Calu3 (cell line): ENCODE measurements around the gene MICOS13. TPM values are rescaled to one million over a fixed set of nuclear protein-coding genes. Genes with fewer than 3 reads are reported as not detected.

Experiments used
- BruUV-seq: library from RNA; stranded (reverse); fragments of 400-500 nt; replicated peaks from 2 replicates; lab custom pipeline; 2021; lab: Mats Ljungman, UMichigan
- CTCF ChIA-PET: fragments of 300-600 bp; sonication (Branson Sonifier 250); formaldehyde crosslinking; loops from one replicate; lab custom pipeline; 2022; ENCODE audit warnings: antibody characterized with exemption; lab: Charles Lee
- DNase-seq: peaks from one replicate; pipeline ENCODE4 v3.0.0; 2022
- H3K27ac Mint-ChIP-seq: one replicate; pipeline ENCODE4 v1.8.0; 2022; ENCODE audit warnings: mixed read lengths; ENCODE audit not compliant: unreplicated experiment
- H3K27me3 Mint-ChIP-seq: one replicate; pipeline ENCODE4 v1.8.0; 2022; ENCODE audit warnings: mixed read lengths; ENCODE audit not compliant: unreplicated experiment
- H3K36me3 Mint-ChIP-seq: one replicate; pipeline ENCODE4 v1.8.0; 2022; ENCODE audit warnings: mild to moderate bottlenecking, moderate library complexity, mixed read lengths; ENCODE audit not compliant: insufficient read depth, unreplicated experiment
- H3K4me1 Mint-ChIP-seq: one replicate; pipeline ENCODE4 v1.8.0; 2022; ENCODE audit warnings: mild to moderate bottlenecking, low read depth, mixed read lengths; ENCODE audit not compliant: unreplicated experiment
- H3K4me3 Mint-ChIP-seq: one replicate; pipeline ENCODE4 v1.8.0; 2022; ENCODE audit warnings: mild to moderate bottlenecking, low read depth, moderate library complexity, mixed read lengths; ENCODE audit not compliant: unreplicated experiment
- H3K9me3 Mint-ChIP-seq: one replicate; pipeline ENCODE4 v1.8.0; 2022; ENCODE audit warnings: low read depth, mixed read lengths; ENCODE audit not compliant: unreplicated experiment
- intact Hi-C: fragments of 100-400 bp; cut with micrococcal nuclease; formaldehyde crosslinking; loops from one replicate; pipeline ENCODE4 v1.10.0; 2022; ENCODE audit not compliant: unreplicated experiment
- total RNA-seq: library from RNA; stranded (reverse); gene quantifications from 2 replicates; pipeline ENCODE4 v1.2.3, GENCODE V29; 2022
- TF ChIP-seq, protein P1 (sequence below): fragments of 200-600 bp; IDR thresholded peaks from one replicate; pipeline ENCODE4 v1.8.0; 2022; ENCODE audit warnings: antibody characterized with exemption; ENCODE audit not compliant: unreplicated experiment

MICOS13 gene
- total RNA-seq, 1 experiment from 2014 or later, result 37.9 TPM

DNA sequence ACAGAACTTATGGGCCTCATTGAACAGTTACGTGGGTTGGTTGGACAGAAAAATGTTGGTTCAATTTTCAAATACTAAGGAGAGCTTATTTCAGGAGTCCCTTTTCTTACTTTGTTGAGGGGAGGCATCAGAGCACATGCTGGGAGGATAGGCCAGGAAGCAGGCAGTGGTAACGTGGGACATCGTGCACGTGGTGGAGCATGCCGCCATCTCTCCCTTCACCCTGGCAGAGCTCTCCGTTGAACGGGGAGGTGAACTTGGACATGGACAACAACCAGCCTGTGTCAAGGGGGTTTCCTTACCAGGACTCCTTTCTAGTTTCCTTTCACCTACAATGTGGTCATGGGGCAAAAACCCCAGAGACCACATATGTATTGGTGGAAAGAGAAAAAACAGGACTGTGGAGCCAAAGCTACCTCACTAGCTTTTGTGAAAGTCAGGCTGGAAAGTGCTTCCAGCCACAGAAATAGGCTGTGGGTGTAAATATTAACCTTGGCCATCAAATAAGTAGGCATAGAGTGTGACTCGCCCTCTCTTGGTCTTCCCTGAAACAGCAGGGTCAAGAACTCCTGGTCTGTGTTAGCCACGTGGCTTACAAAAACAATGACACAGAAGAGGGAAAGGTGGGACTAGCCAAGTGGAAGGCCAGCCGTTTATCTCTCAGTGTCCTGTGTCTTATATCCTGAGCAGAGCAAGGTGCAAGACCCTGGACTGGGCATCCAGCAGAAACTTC, 14.4 kb downstream of the MICOS13 start:
- Mint-ChIP-seq H3K27ac (no peak overlapping the region), H3K36me3 (peaks cover 37% of the 10 kb centered on the region), H3K4me1 (no peaks in the 10 kb centered on the region), H3K4me3 (no peak overlapping the region), H3K27me3 (no peaks in the 10 kb centered on the region), H3K9me3 (no peaks in the 10 kb centered on the region)
- CTCF ChIA-PET, result no interaction called here
- TF ChIP-seq, protein P1, sequence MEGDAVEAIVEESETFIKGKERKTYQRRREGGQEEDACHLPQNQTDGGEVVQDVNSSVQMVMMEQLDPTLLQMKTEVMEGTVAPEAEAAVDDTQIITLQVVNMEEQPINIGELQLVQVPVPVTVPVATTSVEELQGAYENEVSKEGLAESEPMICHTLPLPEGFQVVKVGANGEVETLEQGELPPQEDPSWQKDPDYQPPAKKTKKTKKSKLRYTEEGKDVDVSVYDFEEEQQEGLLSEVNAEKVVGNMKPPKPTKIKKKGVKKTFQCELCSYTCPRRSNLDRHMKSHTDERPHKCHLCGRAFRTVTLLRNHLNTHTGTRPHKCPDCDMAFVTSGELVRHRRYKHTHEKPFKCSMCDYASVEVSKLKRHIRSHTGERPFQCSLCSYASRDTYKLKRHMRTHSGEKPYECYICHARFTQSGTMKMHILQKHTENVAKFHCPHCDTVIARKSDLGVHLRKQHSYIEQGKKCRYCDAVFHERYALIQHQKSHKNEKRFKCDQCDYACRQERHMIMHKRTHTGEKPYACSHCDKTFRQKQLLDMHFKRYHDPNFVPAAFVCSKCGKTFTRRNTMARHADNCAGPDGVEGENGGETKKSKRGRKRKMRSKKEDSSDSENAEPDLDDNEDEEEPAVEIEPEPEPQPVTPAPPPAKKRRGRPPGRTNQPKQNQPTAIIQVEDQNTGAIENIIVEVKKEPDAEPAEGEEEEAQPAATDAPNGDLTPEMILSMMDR, result no peak
- no peak for DNase-seq
- BruUV-seq, result no TSS peak
- intact Hi-C loops, result no loop called here

DNA sequence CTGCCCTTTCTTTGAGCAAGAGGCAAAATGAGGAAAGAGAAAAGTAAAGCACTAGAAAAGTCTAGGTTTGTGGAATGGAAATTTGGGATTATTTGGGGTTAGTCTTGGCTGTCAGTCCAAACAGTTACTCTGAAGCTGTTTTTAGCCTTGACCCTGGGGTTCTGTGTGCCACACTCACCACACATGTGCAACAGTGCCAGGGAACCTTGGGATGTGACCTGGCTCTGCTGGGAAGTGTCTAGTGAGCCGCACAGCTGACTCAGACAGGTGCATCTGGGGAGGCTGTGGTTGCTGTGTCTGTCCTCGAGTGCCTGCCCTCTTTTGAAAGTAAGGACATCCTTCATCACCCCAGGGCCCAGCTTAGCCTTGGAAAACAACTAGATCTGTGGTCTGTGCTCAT, 15.8 kb downstream of the MICOS13 start:
- DNase-seq, result no peak
- TF ChIP-seq, protein P1, result no peak
- Mint-ChIP-seq H3K27ac (no peak overlapping the region), H3K9me3 (no peaks in the 10 kb centered on the region), H3K4me3 (no peak overlapping the region), H3K36me3 (peaks cover 39% of the 10 kb centered on the region), H3K27me3 (no peaks in the 10 kb centered on the region), H3K4me1 (no peaks in the 10 kb centered on the region)
- intact Hi-C loops, result no loop called here
- CTCF ChIA-PET, result no interaction called here
- BruUV-seq, result no TSS peak

DNA sequence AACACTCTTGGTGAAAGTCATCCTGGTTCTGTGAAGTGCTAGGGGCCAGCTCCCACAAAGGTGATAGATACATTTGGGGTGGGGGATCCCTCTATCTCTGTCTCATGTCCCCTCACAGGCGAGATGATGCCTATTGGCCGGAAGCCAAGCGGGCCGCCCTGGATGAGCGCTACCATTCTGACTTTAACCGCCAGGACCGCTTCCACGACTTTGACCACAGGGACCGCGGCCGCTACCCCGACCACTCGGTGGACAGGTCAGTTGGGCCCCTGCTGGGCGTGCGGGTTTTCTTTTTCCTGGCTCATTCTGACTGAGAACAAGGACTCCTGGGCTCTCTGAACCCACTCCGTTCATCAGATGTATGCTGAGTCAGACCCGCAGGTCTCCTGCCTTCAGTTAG, 16.4 kb downstream of the MICOS13 start:
- Mint-ChIP-seq H3K27me3 (no peaks in the 10 kb centered on the region), H3K27ac (no peak overlapping the region), H3K36me3 (peaks cover 42% of the 10 kb centered on the region), H3K4me3 (no peak overlapping the region), H3K9me3 (no peaks in the 10 kb centered on the region), H3K4me1 (no peaks in the 10 kb centered on the region)
- no TSS peak for BruUV-seq
- CTCF ChIA-PET, result no interaction called here
- TF ChIP-seq, protein P1, result no peak
- intact Hi-C loops, result no loop called here
- DNase-seq, result no peak

DNA sequence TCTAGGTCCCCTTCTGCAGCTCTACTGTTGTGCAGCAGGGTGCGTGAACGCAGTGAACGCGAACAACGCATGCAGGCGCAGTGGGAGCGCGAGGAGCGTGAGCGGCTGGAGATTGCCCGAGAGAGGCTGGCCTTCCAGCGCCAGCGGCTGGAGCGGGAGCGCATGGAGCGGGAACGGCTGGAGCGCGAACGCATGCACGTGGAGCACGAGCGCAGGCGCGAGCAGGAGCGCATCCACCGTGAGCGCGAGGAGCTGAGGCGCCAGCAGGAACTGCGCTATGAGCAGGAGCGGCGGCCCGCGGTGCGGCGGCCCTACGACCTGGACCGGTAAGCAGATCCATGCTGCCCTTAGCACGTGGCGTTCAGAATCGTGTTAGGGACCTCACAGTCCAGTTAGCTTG, 18.8 kb downstream of the MICOS13 start:
- CTCF ChIA-PET, result no interaction called here
- Mint-ChIP-seq H3K9me3 (no peaks in the 10 kb centered on the region), H3K36me3 (peaks cover 47% of the 10 kb centered on the region), H3K27me3 (no peaks in the 10 kb centered on the region), H3K4me1 (no peaks in the 10 kb centered on the region), H3K4me3 (no peak overlapping the region), H3K27ac (no peak overlapping the region)
- TF ChIP-seq, protein P1, result no peak
- no TSS peak for BruUV-seq
- no peak for DNase-seq
- intact Hi-C loops, result no loop called here
